ENCODE data around the gene HLA-DOA. TPM values are rescaled to one million over a fixed set of nuclear protein-coding genes. Genes with fewer than 3 reads are reported as not detected.

Gene HLA-DOA
- total and polyA plus RNA-seq, 10 of the 15 experiments (the other 5 are each of a cell fraction or from before 2014, with no cell fraction given) = 8.8 to 108 (median 58.3) TPM

DNA sequence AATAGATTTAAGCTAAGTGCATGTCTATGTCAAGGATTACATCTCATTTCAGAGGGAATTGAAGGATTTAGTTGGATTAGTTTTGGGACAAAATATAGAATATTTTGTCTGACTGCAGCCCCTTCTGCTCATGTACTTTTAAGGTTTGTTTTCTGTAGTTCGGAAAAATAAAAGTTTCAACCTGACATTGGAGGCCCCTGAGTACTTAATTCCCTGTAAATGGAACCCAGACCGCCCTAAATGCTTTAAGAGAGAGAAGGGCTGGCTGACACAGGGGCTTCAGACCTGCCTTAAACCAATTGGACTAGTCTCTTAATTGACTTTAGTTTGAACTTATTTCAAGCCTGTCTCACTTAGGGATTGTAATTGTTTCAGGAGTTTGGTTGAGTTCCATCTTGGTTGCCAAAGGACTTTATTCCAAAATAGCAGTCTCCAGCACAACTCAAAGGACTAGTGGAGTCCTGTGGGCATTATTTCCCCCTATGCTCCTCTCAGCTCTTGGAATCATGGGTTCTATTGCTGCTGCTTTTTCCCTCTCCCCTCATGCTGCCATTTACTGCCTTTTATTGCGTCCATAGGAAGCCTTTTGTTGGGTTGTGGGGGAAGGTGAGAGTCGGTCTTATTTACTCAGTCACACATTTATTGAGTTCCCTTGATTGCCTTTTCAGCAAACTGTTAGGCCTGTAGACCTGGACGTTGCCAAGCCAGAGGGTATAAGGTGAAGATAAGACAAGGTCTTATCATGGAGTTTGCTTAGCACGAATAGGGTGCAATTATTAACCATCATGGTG is 26.5 kb downstream of the HLA-DOA start (continued):
- TF ChIP-seq, protein P1, sequence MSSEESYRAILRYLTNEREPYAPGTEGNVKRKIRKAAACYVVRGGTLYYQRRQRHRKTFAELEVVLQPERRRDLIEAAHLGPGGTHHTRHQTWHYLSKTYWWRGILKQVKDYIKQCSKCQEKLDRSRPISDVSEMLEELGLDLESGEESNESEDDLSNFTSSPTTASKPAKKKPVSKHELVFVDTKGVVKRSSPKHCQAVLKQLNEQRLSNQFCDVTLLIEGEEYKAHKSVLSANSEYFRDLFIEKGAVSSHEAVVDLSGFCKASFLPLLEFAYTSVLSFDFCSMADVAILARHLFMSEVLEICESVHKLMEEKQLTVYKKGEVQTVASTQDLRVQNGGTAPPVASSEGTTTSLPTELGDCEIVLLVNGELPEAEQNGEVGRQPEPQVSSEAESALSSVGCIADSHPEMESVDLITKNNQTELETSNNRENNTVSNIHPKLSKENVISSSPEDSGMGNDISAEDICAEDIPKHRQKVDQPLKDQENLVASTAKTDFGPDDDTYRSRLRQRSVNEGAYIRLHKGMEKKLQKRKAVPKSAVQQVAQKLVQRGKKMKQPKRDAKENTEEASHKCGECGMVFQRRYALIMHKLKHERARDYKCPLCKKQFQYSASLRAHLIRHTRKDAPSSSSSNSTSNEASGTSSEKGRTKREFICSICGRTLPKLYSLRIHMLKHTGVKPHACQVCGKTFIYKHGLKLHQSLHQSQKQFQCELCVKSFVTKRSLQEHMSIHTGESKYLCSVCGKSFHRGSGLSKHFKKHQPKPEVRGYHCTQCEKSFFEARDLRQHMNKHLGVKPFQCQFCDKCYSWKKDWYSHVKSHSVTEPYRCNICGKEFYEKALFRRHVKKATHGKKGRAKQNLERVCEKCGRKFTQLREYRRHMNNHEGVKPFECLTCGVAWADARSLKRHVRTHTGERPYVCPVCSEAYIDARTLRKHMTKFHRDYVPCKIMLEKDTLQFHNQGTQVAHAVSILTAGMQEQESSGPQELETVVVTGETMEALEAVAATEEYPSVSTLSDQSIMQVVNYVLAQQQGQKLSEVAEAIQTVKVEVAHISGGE (CRISPR knock-in tag; IDR thresholded peaks at IDR 0.05) = no peak
- TF ChIP-seq, protein P2, sequence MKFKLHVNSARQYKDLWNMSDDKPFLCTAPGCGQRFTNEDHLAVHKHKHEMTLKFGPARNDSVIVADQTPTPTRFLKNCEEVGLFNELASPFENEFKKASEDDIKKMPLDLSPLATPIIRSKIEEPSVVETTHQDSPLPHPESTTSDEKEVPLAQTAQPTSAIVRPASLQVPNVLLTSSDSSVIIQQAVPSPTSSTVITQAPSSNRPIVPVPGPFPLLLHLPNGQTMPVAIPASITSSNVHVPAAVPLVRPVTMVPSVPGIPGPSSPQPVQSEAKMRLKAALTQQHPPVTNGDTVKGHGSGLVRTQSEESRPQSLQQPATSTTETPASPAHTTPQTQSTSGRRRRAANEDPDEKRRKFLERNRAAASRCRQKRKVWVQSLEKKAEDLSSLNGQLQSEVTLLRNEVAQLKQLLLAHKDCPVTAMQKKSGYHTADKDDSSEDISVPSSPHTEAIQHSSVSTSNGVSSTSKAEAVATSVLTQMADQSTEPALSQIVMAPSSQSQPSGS (IDR thresholded peaks at IDR 0.05; ENCODE audit: low read length) = no peak
- TF ChIP-seq POLR2A (IDR thresholded peaks at IDR 0.05; ENCODE audit: low read depth, low read length) = no peak; the same call in none of the 2 replicates
- no peak for TF ChIP-seq EZH2 (IDR thresholded peaks at IDR 0.05; ENCODE audit: borderline replicate concordance, control insufficient read depth, low read depth, low read length)
- no peak for TF ChIP-seq SRF (IDR thresholded peaks at IDR 0.05; ENCODE audit: low read depth in 2 of 2, low read length in 2 of 2)
- TF ChIP-seq POLR2AphosphoS5 (IDR thresholded peaks at IDR 0.05; ENCODE audit: low read length) = peak; percentile 70
- TF ChIP-seq, protein P3, sequence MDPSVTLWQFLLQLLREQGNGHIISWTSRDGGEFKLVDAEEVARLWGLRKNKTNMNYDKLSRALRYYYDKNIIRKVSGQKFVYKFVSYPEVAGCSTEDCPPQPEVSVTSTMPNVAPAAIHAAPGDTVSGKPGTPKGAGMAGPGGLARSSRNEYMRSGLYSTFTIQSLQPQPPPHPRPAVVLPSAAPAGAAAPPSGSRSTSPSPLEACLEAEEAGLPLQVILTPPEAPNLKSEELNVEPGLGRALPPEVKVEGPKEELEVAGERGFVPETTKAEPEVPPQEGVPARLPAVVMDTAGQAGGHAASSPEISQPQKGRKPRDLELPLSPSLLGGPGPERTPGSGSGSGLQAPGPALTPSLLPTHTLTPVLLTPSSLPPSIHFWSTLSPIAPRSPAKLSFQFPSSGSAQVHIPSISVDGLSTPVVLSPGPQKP (IDR thresholded peaks at IDR 0.05; ENCODE audit: low read depth, low read length) = no peak
- no peak for TF ChIP-seq TARDBP (IDR thresholded peaks at IDR 0.05; ENCODE audit: borderline replicate concordance)
- TF ChIP-seq CTCF (IDR thresholded peaks at IDR 0.05 in 2 of 3, conservative IDR thresholded peaks at IDR 0.05 in 1 of 3; ENCODE audit: control insufficient read depth in 2 of 3, extremely low read depth in 1 of 3, insufficient read depth in 1 of 3, low read depth in 3 of 3, low read length in 3 of 3) = no peak
- no peak for TF ChIP-seq CHD4 (IDR thresholded peaks at IDR 0.05)
- TF ChIP-seq IRF4 (IDR thresholded peaks at IDR 0.05; ENCODE audit: low read depth, low read length) = no peak
- TF ChIP-seq FOS (IDR thresholded peaks at IDR 0.05; ENCODE audit: borderline replicate concordance, extremely low read depth, insufficient read length) = no peak
- TF ChIP-seq, protein P4, sequence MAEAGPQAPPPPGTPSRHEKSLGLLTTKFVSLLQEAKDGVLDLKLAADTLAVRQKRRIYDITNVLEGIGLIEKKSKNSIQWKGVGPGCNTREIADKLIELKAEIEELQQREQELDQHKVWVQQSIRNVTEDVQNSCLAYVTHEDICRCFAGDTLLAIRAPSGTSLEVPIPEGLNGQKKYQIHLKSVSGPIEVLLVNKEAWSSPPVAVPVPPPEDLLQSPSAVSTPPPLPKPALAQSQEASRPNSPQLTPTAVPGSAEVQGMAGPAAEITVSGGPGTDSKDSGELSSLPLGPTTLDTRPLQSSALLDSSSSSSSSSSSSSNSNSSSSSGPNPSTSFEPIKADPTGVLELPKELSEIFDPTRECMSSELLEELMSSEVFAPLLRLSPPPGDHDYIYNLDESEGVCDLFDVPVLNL (IDR thresholded peaks at IDR 0.05; ENCODE audit: low read depth, low read length) = no peak
- TF ChIP-seq POLR2AphosphoS2 (IDR thresholded peaks at IDR 0.05; ENCODE audit: low read depth, low read length) = peak; percentile 75
- no peak for TF ChIP-seq ZSCAN29 (IDR thresholded peaks at IDR 0.05)
